Activated CD8-positive, alpha-beta memory T cell treated with anti-CD3 and anti-CD28 coated beads for 36 hours (primary cell): ENCODE results near the gene CARMIL3. TPM values are rescaled to one million over a fixed set of nuclear protein-coding genes. Genes with fewer than 3 reads are reported as not detected.

ENCODE experiments used
- CTCF ChIA-PET: fragments of 350-600 bp; sonication (Branson Sonifier 250); formaldehyde crosslinking; loops from one replicate; lab custom pipeline; 2021; ENCODE audit warnings: antibody characterized with exemption; lab: Charles Lee
- POLR2A ChIA-PET: fragments of 350-600 bp; sonication (Branson Sonifier 250); formaldehyde crosslinking; loops from one replicate; lab custom pipeline; 2021; ENCODE audit warnings: antibody characterized with exemption; lab: Charles Lee
- total RNA-seq, 2 experiments: library from RNA; stranded (reverse); gene quantifications; one replicate each; pipeline ENCODE4 v1.2.3, GENCODE V29; 2021

CARMIL3 gene
- total RNA-seq, 2 experiments from 2014 or later: 1.2 to 1.5 TPM

- ChIA-PET POLR2A (interaction anchor here (1.3 to 2.2 kb wide), 6 partner anchors 8 to 46 kb away, joined by 3 to 10 read pairs (median 4); partner anchors contain the start of genes CARMIL3, DCAF11, NRL and PCK2), CTCF (interaction anchor here (0.5 to 4.7 kb wide), 7 partner anchors 10 to 30 kb away, joined by 3 to 48 read pairs (median 5); partner anchors contain the start of genes CARMIL3 and PCK2)
Observed at GRCh38 chr14:24081739-24082211, 30.0 kb downstream of the CARMIL3 start.

DNA sequence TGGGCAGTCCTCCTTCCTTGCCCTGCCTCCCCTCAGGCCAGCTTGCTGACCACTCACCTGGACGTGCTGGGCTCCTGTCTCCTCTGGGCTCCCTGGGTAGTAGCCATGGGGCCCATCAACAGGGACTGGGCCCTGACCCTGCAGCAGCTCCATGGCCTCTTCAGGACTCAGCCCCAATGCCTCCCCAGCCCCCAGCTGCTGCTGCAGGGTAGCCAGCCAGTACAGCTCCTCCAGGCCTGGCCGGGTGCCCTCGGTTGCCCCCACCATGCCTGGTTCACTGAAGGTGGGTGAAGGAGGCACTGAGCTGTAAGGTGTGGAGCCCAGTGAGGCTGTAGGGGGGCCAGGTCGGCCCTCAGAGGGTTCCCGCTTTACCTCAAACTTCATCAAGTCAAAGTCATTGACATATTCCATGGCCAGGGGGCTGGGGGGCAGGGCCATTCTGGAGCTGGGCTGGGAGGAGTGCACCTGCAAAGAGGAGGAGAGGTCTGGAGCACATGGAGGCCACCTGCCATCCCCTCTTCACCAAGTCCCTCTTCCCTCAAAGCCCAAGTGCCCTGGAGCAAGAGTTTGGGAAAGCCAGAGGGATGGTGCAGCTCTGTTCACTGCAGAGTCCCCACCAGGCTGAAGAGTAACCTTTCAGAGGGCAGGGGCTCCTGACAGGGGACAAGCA is 30.7 kb downstream of the CARMIL3 start:
- ChIA-PET POLR2A (interaction anchor here (1.3 to 1.4 kb wide), 2 partner anchors 12 to 31 kb away, joined by 4 to 5 read pairs; partner anchors contain the start of genes CARMIL3 and PCK2), CTCF (interaction anchor here (0.5 to 4.7 kb wide), 5 partner anchors 9 to 31 kb away, joined by 4 to 48 read pairs (median 8); partner anchors contain the start of genes CARMIL3 and PCK2)

DNA sequence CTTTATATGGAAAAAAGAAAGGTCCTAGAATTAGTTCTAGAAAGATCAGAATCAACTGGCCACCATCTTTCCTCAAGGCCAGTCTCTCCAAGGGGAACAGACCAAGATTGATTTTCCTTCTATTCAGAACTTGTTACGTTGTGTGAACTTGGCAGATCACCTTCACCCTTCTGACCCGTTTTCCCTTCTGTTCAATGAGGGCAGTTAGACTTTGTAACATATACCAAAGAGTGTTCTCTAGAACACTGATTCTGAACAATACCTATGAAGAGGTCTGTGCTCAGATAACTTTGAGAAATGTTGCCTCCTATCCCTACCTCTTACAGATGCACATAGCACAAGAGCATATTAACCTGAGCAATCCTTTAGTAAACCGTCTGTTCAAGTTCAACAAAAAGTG is 31.7 kb downstream of the CARMIL3 start:
- CTCF ChIA-PET: interaction anchor here (4.7 kb wide), 1 partner anchor 8 kb away, joined by 48 read pairs; the partner anchor contains the start of gene PCK2
- POLR2A ChIA-PET: no interaction called here

DNA sequence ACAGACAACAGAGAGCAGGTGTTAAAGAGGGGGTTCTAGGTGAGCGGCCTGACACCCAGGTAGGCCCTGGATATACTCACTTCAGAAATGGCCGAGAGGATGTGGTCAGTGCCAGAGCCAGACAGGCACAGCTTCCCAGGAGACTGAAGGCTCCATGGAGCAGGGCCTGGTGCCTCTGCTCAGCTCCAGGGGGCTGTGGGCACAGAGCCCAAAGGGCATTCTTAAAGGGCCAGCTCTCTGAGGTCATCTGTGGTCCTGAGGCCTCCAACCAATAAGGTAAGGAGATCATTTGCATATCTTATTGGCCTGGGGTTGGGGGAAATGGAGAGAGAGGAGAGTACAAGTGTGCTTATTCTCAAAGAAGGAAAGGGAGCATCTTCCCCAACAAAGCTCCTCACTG is 32.6 kb downstream of the CARMIL3 start:
- ChIA-PET CTCF (interaction anchor here (1.4 to 1.9 kb wide), 3 partner anchors 10 to 22 kb away, joined by 3 to 7 read pairs (median 6); partner anchors contain the start of gene PCK2), POLR2A (interaction anchor here (0.8 kb wide), 1 partner anchor 9 kb away, joined by 3 read pairs; the partner anchor contains the start of gene PCK2)

DNA sequence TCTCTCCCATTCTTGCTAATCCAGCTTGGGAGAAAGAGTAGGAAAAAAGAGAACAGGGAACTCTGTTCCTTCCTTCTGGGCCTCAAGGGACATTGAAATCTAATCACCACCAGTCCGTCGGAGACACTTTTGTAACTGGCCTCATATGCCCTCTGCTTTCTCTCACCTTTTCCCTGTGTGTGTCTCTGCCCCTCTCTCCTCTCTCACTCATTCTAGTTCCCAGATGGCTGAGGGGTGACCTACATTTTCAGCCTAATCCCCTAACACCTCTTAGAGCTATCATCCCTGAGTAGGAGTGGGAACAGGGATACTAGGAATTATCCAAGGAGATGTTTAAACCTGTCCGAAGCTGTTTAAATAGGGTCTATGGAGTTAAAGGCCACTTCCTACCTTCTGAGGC is 33.4 kb downstream of the CARMIL3 start:
- ChIA-PET CTCF (interaction anchor here (1.4 to 1.9 kb wide), 3 partner anchors 9 to 22 kb away, joined by 3 to 7 read pairs (median 6); partner anchors contain the start of gene PCK2), POLR2A (interaction anchor here (0.8 kb wide), 1 partner anchor 9 kb away, joined by 3 read pairs; the partner anchor contains the start of gene PCK2)

- CTCF ChIA-PET: interaction anchor here (1.1 to 1.9 kb wide), 3 partner anchors 8 to 28 kb away, joined by 6 to 7 read pairs (median 6); partner anchors contain the start of gene PCK2
- POLR2A ChIA-PET: no interaction called here
Observed at GRCh38 chr14:24086193-24086955, 34.6 kb downstream of the CARMIL3 start.

- ChIA-PET POLR2A (no interaction called here), CTCF (interaction anchor here (1.1 kb wide), 1 partner anchor 29 kb away, joined by 6 read pairs; no protein-coding TSS in a partner anchor)
Observed at GRCh38 chr14:24087004-24087403, 35.2 kb downstream of the CARMIL3 start.

DNA sequence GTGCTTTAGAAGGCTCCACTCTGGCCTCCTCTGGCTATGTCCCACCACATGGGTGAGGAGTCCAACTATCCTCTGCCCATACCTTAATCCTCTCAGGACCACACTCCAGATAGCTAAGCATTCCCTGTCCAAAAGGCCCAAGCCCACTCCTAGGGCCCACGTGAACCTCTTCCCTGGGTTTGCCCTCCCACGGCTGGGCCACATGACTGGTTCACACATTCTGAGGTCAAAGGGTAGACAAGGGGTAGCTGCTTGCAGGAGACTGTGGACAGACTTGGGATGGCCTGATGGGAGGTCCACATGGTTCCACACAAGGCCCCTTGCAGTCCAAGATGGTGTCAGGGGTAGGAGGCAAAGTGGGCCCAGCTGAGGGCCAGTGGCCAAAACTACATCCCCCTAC is 36.3 kb downstream of the CARMIL3 start:
- CTCF ChIA-PET: interaction anchor here (8.8 kb wide), 1 partner anchor 32 kb away, joined by 102 read pairs; no protein-coding TSS in a partner anchor
- POLR2A ChIA-PET: no interaction called here

GRCh38 chr14:24089890-24090289 is 38.1 kb downstream of the CARMIL3 start:
- ChIA-PET POLR2A (interaction anchor here (0.8 kb wide), 1 partner anchor 9 kb away, joined by 3 read pairs; no protein-coding TSS in a partner anchor), CTCF (interaction anchor here (0.5 to 8.8 kb wide), 15 partner anchors 9 to 75 kb away, joined by 3 to 102 read pairs (median 5); partner anchors contain the start of genes CARMIL3 and IRF9)

- CTCF ChIA-PET: interaction anchor here (0.7 to 8.8 kb wide), 6 partner anchors 11 to 1010 kb away, joined by 3 to 102 read pairs (median 26); partner anchors contain the start of gene PSME1
- POLR2A ChIA-PET: interaction anchor here (3.2 kb wide), 1 partner anchor 16 kb away, joined by 13 read pairs; no protein-coding TSS in a partner anchor
Observed at GRCh38 chr14:24092110-24092504, 40.3 kb downstream of the CARMIL3 start.

DNA sequence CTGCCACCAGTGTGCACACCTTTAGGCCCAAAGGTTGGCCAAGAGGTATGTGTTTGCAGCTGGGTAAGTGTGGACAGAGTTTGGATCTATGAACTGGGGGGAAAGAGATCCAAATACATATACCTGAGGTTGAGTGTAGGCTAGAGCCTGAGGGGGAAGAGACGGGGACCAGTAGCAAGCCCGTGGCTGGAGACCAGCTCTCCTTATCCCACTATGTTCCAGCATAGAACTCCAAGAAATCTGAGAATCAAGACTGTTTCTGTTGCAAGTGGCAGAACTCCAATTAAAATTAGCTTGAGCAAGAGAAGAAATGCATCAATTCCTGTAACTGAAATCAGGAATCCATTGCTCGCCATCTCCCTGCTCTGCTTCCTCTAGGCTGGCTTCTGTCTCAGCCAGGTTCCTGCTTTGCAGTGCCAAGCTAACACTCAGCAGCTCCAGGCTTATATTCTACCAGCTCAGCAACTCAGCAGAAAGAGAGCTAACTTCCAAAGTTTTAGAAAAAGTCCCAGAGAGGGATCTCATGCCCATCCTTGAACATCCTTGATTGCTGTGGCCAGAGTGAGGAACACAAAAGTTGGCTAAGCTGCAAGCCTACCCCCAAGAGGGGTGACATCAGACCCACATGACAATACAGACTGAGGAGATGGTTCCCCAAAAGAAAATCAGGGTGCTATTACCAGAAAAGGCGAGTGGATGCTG is 40.8 kb downstream of the CARMIL3 start:
- ChIA-PET POLR2A (interaction anchor here (3.2 kb wide), 1 partner anchor 16 kb away, joined by 13 read pairs; no protein-coding TSS in a partner anchor), CTCF (interaction anchor here (0.7 to 8.8 kb wide), 7 partner anchors 11 to 1011 kb away, joined by 3 to 102 read pairs (median 12); partner anchors contain the start of genes IRF9 and PSME1)

DNA sequence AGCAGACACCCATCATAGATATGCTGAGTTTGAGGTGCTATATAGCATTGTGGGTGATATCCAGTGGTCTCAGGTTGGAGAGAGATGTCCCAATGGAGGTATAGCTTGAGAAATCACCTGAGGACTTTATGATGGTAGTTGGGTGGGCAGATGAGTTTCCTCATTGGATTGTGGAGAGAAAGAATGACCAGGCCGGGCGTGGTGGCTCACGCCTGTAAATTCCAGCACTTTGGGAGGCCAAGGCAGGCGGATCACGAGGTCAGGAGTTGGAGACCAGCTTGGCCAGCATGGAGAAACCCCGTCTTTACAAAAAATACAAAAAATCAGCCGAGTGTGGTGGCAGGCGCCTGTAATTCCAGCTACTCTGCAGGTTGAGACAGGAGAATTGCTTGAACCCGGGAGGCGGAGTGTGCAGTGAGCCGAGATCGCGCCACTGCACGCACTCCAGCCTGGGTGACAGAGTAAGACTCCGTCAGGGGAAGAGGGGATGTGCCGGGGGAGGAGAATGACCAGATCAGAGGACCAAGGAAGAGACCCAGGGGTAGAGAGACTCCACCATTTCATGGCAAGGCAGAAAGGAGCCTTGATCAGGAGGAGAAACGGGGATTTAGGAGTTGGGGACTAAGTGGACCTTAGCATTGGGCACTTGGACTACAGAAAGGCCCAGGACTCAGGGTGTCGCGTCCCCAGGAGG is 41.5 kb downstream of the CARMIL3 start:
- CTCF ChIA-PET: interaction anchor here (0.6 to 8.8 kb wide), 9 partner anchors 8 to 536 kb away, joined by 3 to 102 read pairs (median 7); partner anchors contain the start of genes IRF9 and PSME1

DNA sequence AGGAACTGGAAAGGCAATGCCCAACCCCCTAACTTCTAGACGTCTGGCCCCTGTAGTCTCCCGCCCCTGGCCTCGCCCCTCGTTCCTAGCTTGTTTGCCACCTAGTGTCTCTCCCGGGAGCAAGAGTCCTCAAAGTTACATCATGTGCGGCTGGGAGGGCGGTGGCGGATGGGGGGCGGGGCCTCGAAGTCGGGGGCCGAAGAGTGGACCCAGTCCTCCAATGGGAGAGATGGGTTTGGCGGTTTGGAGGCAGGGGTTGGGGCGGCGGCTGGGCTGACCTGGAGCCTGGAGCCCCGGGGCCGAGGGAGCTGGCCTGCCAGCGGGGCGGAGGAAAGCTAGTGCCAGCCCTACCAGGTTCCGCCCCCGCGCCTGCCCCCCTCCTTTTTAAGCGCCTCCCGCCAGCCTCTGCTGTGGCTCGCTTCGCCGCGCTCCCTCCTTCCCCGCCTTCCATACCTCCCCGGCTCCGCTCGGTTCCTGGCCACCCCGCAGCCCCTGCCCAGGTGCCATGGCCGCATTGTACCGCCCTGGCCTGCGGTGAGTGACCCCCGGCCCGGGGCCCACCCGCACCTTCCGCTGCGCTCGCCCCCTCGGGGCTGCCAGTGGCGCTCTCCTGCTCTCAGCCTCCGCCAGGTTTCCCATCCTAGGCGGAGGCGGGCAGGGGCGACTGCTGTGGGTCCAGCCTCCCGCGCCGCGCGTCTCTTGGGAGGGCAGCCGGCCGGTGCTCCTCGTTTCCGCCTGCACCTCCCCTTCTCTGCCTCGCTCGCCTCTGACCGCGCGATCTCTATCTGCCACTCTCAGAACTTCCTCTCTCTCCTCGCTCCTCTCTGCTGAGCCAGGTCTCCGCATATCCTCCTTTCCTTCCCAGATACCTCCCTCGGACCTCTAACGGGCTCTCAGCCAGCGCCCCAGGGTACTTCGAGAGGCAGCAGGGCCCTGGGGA is 42.4 kb downstream of the CARMIL3 start, which contains the start of gene PCK2:
Gene PCK2, plus strand, starts transcription at position 411 of the 940 bp plus-strand sequence. Its CDS starts 95 bp downstream, at position 506.
- CTCF ChIA-PET: interaction anchor here (0.6 to 8.8 kb wide), 11 partner anchors 9 to 537 kb away, joined by 3 to 102 read pairs (median 4); partner anchors contain the start of gene IRF9

More for the DNA sequence above, 41.5 kb downstream of the CARMIL3 start:
- POLR2A ChIA-PET: interaction anchor here (0.6 to 3.2 kb wide), 9 partner anchors 8 to 120 kb away, joined by 3 to 31 read pairs (median 5); partner anchors contain the start of genes CHMP4A, DCAF11 and NRL

GRCh38 chr14:24094841-24095270 is 43.0 kb downstream of the CARMIL3 start:
- CTCF ChIA-PET: interaction anchor here (0.7 to 8.8 kb wide), 10 partner anchors 10 to 66 kb away, joined by 3 to 102 read pairs (median 4); partner anchors contain the start of genes DCAF11, IRF9 and NRL
- POLR2A ChIA-PET: interaction anchor here (0.6 to 3.2 kb wide), 13 partner anchors 10 to 135 kb away, joined by 3 to 31 read pairs (median 5); partner anchors contain the start of genes CARMIL3, DCAF11, NRL and PSME1

More for the DNA sequence above, 42.4 kb downstream of the CARMIL3 start, which contains the start of gene PCK2:
- POLR2A ChIA-PET: interaction anchor here (0.6 to 3.2 kb wide), 15 partner anchors 9 to 119 kb away, joined by 3 to 31 read pairs (median 5); partner anchors contain the start of genes CARMIL3, CHMP4A, DCAF11 and NRL
